ENCODE data around the gene AQP10. TPM values are rescaled to one million over a fixed set of nuclear protein-coding genes. Genes with fewer than 3 reads are reported as not detected.

The AQP10 gene
- total RNA-seq, 1 donor from 2014 or later = 0.64 TPM

DNA sequence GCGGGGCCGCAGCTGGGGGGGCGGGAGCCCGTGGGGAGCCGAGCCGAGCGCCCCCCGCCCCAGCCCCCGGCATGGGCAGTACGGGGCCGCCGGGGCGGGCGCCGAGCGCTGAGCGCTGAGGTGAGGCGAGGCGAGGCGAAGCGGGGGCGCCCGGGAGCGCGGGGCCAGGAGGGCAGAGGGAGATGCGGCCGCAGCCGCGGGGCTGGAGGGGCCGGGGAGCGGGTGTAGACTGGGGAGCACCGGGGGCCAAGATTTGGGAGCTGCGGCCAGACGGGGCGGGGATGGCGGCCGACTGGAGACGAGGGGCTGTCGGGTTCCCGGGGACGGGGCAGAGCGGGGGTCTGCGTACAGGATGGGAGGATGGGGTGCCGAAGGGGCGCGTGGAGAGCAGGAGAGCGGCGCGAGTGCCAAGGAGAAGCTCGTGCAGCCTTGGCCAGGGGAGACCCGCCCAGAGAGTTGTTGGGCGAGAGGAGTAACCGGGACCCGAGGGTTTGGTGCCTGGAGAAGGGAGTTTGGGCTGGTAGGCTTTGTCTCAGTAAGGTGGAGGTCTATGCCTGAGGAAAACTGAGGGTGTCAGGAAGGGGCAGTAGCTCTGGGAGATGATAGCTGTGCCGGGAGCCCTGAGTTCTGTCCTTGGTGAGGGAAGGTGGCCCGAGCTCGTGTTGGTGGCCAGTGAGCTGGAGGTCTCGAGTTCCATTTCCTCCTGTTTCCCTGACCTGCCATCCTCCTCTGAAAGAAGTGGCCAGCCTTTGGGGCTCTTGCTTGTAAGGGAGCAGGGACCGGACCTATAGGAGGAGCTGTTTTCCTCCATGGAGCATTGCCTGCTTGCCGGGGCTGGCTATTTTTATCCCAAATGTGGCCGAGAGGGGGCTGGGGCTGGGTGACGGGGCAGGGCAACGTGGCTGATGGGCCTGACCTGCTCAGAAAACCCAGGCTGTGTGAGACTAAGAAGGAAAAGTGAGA lies 5.0 kb downstream of the AQP10 start:
- ATAC-seq = peak; percentile 39
- intact Hi-C loops (cut with DNase I) = no loop called here
- DNase-seq = no peak
- TF ChIP-seq, protein P1, sequence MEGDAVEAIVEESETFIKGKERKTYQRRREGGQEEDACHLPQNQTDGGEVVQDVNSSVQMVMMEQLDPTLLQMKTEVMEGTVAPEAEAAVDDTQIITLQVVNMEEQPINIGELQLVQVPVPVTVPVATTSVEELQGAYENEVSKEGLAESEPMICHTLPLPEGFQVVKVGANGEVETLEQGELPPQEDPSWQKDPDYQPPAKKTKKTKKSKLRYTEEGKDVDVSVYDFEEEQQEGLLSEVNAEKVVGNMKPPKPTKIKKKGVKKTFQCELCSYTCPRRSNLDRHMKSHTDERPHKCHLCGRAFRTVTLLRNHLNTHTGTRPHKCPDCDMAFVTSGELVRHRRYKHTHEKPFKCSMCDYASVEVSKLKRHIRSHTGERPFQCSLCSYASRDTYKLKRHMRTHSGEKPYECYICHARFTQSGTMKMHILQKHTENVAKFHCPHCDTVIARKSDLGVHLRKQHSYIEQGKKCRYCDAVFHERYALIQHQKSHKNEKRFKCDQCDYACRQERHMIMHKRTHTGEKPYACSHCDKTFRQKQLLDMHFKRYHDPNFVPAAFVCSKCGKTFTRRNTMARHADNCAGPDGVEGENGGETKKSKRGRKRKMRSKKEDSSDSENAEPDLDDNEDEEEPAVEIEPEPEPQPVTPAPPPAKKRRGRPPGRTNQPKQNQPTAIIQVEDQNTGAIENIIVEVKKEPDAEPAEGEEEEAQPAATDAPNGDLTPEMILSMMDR (IDR thresholded peaks at IDR 0.05) = peak; percentile 54
- no peaks in the 10 kb centered on the region for H3K36me3 ChIP-seq
- H3K9me3 ChIP-seq = no peaks in the 10 kb centered on the region
- H3K27ac ChIP-seq = peak overlapping the region; percentile 87
- H3K27me3 ChIP-seq = no peaks in the 10 kb centered on the region
- peaks cover 39% of the 10 kb centered on the region for H3K4me1 ChIP-seq
- peak overlapping the region; percentile 72 for H3K4me3 ChIP-seq

DNA sequence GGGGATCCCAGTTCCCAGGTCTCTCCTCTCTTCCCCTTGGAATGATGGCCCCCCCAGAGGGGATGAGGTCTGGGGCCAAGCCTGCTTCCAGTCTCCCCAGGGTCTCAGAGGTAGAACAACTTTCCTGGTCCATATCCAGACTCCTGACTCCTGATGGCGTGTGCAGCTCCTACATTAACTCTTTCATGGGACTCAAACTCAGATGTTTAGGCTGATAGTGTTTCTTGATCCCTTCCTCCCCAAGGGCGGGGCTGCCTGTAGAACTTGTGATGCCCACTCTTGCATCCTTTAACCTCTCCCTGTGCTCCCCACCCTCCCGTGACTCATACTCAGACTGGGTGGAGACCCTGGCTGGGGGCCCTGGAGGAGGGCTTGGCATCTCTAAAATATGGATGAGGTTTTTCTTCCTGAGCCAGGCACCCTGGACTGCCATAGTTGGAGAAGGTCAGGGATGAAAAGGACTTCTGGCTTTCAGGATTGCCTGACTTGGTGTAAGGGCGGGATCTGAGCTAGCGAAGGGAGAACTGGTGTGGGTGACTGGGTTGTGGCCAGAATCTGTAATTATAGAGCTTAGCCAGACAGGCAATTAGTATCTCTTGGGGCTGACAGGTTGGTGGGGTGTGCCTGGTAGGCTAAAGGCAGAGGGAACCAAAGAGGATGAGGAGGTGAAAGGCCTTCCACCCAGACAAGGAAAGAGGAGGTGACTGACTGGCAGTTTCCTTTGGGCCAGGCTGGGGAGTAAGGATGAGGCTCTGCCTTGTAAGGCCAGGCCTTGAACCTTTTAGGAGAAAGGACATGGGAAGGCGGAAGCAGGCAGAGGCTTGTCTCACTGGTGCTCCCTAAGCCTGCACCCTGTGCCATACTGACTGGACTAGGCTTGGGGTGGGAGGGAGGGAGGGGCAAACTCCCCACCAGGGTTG lies 5.9 kb downstream of the AQP10 start:
- intact Hi-C loops (cut with DNase I) = no loop called here
- no peak for DNase-seq
- TF ChIP-seq, protein P1 (IDR thresholded peaks at IDR 0.05) = peak; percentile 7
- peak overlapping the region; percentile 87 for H3K27ac ChIP-seq
- peak overlapping the region; percentile 72 for H3K4me3 ChIP-seq
- H3K27me3 ChIP-seq = no peaks in the 10 kb centered on the region
- peaks cover 6% of the 10 kb centered on the region for H3K36me3 ChIP-seq
- no peaks in the 10 kb centered on the region for H3K9me3 ChIP-seq
- no peak for ATAC-seq
- H3K4me1 ChIP-seq = peaks cover 39% of the 10 kb centered on the region

DNA sequence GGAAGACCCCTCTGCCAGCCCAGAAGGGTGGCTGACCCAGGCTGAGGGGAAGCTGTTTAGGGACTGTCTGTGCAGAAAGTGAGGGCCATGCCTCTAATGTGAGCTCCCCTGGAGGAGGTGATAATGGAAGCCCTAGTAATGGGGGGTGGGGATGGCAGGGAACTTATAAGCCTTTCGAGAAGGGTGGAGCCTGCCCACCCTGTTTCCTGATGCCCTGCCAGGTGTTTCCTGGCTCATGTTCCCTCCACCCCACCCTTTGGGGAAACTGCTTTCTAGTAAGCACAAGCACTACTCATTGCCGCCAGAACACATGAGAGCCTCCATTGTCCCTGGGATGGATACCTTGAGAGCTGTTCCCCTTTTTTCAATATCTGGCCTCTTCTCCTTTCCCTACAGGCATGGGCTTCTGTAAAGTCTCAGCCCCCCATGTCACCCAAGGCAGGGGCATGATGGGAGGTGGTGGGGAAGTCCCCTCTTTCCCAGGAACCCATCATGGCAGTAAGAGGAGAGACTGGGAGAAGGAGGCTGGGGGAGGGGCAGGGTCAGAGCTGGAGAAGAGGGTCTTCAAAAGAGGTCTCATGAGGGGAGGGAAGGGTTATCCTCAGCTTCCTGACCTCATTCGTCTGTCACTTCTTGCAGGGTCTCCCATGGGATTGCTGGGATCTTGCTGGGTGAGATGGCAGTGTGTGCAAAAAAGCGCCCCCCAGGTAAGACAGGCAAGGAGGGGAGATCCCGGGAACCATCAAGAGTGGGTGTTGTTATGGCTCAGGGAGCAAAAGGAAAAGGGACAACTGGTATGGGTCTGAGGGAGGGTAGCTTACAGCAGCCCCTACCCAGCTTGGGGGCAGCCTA lies 6.8 kb downstream of the AQP10 start:
- TF ChIP-seq, protein P1 (IDR thresholded peaks at IDR 0.05) = no peak
- Histone ChIP-seq H3K27ac (peak overlapping the region; percentile 87), H3K9me3 (no peaks in the 10 kb centered on the region), H3K27me3 (no peaks in the 10 kb centered on the region), H3K36me3 (peaks cover 15% of the 10 kb centered on the region), H3K4me3 (peak overlapping the region; percentile 48), H3K4me1 (peaks cover 39% of the 10 kb centered on the region)
- intact Hi-C loops (cut with DNase I) = no loop called here
- ATAC-seq (no peak), DNase-seq (no peak)

DNA sequence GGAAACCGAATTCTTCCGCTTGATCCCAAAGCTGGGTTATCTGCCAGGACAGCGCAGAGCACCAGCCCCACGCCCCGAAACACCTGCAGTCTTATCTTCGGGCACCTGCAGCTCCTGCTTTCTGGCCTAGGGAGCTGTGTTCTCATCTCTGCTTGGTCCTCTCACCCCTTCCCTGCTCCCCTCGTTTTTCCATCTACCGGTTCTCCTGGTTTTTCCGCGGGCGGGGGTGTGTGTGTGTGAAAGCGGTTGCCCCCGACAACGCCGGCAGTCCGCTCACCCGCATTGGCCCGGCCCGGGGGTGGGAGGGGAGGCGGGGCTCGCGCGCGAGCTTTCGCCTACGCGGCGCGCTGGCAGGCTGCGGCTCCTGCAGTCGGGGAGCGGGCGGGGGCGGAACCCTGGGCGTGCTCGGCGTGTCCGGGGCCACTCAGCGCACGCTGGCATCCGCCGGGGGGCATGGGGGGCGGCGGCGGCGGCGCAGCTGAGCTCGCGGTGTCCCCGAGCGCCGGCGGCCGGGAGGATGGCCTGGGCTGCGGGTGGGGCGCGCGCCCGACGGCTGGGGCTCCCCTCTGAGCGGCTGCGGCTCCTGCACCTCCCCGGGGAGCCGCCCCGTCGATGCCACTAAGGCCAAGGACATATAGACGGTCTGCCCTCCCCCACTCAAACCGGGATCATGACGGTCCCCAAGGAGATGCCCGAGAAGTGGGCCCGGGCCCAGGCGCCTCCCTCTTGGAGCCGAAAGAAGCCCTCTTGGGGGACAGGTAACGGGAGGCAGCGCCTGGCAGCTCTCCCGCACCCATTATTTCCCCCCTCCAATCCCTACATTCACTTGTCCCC lies 7.6 kb downstream of the AQP10 start:
- Histone ChIP-seq H3K4me3 (peak overlapping the region; percentile 48), H3K9me3 (no peaks in the 10 kb centered on the region), H3K27me3 (no peaks in the 10 kb centered on the region), H3K36me3 (peaks cover 16% of the 10 kb centered on the region), H3K4me1 (peaks cover 39% of the 10 kb centered on the region), H3K27ac (peak overlapping the region; percentile 55)
- intact Hi-C loops (cut with DNase I) = no loop called here
- TF ChIP-seq, protein P1 (IDR thresholded peaks at IDR 0.05) = no peak
- peak; percentile 89 for ATAC-seq
- peak; percentile 94 for DNase-seq

Data from upper lobe of right lung (tissue), 1 donor.